ENCODE results near the gene INAFM1.

DNA sequence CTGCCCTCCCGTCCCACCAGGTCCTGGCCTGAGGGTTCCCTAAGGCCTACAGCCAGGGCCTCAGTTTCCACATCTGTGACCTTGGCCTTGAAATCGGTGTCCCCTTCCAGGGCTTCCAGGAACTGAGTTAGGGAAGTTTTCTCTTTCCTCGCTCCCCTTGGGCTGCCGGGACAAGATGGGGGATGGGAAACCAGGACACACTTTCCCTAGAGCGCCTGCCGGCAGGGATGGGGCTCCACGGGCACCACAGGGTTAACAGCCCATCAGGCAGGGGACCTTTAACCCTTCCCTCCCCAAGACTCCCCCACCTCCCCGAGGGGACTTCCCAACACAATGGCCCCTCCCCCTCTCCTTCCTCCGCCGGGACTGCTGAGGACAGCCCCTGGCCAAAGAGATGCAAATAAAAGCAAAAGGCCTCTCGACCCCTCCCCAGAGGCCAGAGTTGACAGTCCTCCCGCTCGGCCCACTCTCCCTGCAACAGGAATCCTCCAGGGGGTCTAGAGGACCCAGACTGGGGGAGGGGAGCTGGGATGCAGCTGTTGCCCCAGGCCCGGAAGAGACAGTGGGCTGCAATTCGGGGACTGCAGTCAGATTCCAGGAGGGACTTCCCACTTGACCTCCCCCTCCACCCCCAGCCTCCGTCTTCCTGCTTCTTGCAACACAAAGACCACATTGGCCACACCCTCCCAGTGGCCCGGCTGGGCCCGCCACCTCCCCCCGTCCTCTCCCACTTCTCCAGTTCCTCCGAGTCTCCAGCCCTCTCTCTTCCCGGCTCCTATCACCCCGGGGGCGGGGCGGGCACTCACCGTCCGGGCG, 47.1 kb upstream of the INAFM1 start:
- no peak for TF ChIP-seq CTCF (IDR thresholded peaks at IDR 0.05)
- TF ChIP-seq ZFX (IDR thresholded peaks at IDR 0.05; ENCODE audit: borderline replicate concordance): no peak

Measured in 22Rv1 (cell line).